MV-4-11 (cell line): Measurements from ENCODE around the gene APOBEC3C.
"Not testable (repeated sequence)": the region's sequence is repeated elsewhere in the genome, so short reads cannot be mapped to it uniquely, and the experiment has no call there.

ENCODE experiments used
- DNase-seq: peaks from one replicate; lab custom pipeline; 2025; lab: John Stamatoyannopoulos, UW

Gene APOBEC3C

DNA sequence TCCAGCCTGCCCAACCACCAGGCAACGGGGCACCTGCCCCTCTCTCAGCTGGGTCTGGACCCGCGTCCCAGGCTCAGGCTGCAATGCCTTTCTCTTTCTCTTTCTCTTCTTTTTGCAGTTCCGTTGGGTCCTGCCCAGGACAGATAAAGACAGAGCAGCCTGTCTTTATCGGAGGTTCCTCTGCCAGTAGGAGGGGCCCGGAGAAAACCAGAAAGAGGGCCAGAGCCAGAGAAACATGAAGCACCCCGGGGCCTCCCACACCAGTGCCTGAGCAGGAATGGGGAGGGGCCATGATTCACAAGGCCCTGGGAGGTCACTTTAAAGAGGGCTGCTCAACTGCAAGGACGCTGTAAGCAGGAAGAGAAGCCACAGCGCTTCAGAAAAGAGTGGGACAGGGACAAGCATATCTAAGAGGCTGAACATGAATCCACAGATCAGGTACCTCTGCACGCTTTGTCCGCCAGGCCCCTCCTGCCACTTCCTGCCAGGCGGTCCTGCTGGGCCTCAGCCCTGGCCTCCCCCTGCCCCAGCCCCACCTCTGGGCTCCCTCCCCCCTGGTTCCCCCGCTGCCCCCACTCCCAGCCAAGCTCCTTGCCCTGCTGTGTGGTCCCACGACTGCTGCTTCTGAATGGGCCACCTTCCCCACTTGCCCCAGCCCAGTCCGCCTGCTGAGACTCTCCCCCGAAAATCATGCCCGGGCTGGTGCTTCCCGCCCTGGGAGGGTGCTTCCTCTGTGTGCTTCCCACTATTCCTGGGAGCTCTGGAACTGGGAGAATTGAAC is at the start of gene APOBEC3C:
Gene APOBEC3C (plus strand): TSS at position 316 of the 781 bp plus-strand sequence. CDS start 106 bp downstream, at position 422.
- peak; percentile 92 for DNase-seq

- DNase-seq: no peak
These were observed 49.8 kb upstream of the APOBEC3C start for GRCh38 chr22:38964306-38964705.

DNA sequence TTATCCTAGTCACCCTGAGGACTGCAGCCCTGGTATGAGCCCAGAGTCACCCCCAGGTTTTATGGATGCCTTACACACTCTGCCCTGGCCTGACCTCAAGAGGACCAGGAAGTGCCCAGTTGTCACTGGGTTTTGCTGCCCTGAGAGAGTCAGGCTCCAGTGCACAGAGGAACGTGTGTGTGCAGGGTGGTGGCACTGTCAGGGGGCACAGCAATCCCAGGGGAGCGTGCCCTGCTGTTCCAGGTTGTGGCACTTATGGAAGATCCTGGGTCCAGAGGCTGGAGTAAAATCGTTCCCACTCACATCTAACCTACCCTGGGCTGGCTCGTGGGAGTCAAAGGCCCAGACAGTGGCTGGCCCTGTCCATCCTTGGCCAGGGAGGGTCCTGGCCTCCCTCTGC is 49.1 kb upstream of the APOBEC3C start:
- no peak for DNase-seq

GRCh38 chr22:38965614-38966379 is 48.3 kb upstream of the APOBEC3C start:
- DNase-seq: no peak

DNA sequence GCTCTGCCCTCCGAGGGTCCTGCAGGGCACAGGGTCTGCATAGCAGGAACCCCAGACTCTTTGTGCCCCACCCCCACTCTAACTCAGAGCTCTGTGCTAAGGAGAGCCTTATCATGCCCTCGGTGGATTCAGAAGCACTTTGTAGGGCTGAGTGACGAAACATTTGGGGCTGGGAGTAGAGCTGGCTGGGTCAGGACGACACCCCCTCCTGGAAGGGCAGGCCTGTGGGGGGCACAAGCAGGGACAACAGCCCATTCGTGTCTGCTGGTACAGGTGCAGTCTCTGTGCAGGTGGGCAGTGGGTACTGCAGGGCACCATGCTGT is 47.7 kb upstream of the APOBEC3C start:
- DNase-seq: no peak

DNA sequence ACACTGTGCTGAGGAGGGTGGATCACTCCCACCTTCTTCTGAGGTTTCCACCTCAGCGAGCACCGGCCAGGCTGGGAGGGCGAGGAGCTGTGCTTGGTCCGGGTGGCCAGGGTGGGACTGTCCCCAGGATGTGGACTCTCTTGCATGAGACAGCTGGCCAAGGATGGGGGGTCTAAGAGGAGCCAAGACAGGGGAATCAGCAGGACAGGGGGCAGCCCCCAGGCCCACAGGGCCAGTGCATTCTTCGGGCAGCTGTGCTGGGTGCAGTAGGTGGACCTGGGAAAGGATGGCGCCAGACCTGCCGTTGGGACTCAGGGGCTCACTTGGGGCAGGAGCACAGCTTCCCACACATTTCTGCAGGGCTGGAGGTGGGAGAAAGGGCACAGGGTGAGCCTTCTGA is 47.1 kb upstream of the APOBEC3C start:
- no peak for DNase-seq

DNA sequence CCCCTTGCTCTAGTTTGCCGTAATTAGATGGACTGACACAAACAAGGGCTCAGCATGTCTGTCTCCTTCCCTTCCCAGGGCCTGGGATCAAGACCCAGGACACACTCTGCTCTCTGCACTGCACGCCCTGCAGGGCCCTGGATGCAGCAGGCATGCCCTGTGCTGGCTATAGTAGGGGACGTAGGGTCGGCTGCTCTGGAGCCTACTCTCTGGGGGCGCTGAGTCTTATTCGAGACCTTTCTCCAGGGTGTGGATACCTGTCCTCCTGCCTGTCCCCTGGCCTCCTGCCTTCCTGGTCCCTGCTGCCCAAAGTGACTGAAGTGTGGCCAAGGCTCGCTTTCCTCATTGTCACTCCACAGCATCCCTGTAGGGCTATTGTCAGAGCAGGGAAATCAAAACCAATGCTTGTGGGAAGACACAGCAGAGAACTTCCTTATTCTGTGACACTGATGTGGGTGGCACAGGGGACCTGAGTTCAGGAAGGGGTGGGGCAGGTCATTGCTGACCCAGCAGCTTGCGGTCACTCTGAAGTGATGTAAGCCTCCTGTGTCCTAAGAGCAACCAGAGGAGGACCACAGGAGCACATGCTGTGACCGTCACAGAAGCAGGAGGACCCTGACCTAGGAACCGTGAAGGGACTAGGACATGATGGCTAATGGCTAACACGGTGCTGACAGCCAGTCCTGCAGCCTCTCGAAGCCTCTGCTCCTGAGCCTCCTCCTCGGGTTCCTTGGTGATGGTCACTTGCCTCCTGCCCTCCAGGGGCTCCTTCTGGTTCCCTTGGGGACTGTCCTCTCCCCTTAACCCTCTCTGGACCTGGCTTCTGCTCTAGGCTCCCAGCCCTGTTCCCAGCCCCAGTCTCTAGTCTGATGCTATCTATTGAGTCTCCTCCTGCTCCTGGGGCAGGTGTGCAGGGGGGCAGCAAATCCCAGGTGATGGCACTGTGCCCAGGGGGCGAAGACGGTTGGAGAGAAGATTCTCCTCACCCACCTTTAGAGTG is 46.3 kb upstream of the APOBEC3C start:
- peak; percentile 94 for DNase-seq

DNA sequence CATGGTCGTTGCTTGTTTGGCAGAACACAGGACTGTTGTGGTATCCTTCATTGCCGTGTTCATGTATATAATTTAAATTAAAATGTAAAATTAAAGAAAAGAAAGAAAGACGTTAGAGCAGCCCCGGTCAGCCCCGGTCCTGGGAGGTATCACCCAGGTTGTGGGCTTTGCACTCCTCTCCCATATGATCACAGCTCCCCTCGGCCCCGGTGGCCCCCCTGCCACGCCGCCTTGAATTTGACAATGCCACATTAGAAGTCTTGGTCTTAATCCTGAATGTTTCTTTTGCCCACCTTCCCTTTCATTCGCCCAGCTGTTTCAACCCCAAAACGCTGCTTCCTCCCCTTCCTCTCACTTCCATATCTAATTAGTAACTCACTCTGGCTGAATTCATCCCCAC is 45.3 kb upstream of the APOBEC3C start:
- no peak for DNase-seq

- DNase-seq: no peak
These were observed 43.5 kb upstream of the APOBEC3C start for GRCh38 chr22:38970551-38970950.

- DNase-seq: no peak
These were observed 42.9 kb upstream of the APOBEC3C start for GRCh38 chr22:38971202-38971601.

GRCh38 chr22:38971791-38972190 is 42.3 kb upstream of the APOBEC3C start:
- no peak for DNase-seq

- DNase-seq: no peak
These were observed 41.5 kb upstream of the APOBEC3C start for GRCh38 chr22:38972558-38972957.

GRCh38 chr22:38973289-38974169 is 40.5 kb upstream of the APOBEC3C start:
- no peak for DNase-seq

DNA sequence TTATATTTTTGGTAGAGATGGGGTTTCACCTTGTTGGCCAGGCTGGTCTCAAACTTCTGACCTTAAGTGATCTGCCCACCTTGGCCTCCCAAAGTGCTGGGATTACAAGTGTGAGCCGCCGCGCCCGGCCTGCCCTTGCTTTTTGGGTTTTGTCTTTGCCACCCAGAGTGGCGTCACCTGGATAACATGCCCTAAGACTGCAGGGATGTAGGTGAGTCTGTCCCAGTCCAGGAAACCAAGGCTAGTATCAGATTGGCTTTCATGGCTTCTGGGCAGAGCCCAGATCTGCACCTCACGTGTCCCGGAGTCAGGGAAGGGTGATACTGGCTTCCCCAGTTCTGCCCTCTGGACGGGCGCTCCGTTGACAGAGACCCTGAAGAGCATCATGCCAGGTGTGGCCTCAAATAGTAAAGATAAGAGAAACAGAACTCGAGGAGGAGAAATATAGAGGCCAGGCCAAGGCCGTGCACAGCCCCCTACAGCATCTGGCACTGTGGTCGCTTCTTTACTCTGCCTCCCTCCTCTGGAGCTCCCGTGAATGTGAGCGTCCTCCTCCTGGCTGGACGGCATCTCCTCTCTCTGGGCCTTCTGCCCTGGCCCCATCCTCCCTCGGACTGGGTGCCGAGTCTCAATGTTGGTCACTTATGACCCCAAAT is 39.8 kb upstream of the APOBEC3C start:
- DNase-seq: no peak

DNA sequence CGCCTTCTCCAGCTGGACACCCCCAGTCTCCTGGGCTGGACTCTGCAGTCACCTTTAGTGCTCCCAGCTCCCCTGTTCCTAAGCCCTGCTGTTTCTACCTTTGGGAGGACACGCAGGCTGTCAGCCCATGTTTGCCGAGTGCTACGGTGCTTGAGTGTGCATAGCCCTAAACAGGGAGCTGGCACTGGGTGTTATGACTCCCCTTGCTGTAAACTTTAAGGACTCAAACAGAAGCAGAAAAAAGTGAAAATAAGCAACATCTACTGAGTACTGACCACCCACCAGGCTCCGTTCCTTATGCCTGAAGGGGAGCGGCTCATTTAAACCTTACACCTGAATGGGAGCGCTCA is 39.3 kb upstream of the APOBEC3C start:
- DNase-seq: no peak

DNA sequence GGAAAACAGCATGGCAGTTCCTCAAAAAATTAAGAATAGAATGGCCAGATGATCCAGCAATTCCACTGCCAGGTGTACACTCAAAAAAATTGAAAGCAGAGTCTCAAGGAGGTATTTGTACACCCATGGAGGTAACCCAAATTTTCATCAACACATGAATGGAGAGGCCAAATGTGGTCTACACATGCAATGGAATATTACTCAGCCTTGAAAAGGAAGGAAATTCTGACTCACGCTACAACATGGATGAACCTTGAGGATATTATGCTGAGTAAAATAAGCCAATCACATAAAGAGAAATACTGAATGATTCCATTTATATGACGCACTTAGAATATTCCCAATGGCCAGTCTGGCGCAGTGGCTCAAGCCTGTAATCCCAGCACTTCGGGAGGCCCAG is 36.8 kb upstream of the APOBEC3C start:
- not testable (repeated sequence) for DNase-seq

GRCh38 chr22:38980587-38980986 is 33.5 kb upstream of the APOBEC3C start:
- DNase-seq: not testable (repeated sequence)

DNA sequence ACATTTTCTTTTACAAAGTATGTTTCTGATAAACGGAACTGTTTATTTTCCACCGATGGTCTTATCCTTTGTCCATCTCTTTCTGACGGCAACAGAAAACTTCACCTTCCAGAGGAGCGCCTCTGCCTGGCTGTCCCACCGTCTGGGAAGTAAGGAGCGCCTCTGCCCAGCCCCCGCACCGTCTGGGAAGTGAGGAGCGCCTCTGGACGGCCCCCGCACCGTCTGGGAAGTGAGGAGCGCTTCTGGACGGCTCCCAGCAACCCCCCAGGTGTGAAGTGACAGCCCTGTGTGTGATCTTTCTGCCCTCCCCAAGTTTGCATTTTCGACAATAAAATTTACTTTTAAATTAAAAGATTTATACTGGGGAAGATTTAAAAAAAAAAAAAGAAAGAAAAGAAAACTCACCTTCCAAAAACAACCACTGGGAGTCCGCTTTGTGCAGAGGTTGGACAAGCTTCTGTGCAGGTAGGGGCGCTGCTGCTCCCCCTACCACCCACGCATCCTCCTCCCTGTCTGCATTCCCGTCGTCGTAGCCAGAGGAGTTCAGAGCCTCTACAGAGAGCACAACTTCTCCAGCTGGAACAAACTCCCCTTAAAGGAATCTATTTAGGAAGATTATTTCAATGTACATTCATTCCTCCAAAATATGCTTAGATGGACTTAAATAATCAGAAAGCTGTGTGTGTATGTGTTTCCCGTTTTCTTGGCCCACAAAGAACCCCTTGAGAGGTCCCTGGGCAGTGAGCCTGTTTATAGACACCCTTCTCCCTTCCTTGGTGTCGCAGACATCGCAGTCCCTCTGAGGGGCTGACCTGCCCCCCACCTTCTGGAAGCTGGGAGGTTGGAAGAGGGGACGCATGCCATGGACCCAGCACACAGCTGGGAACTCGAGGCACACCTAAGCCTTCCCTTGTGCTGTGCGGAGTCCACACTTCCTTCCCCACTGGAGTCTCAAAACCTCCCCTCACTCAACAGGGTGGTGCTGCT is 32.8 kb upstream of the APOBEC3C start:
- DNase-seq: no peak
